Endometrial microvascular endothelial cells (primary cell): ENCODE results near the gene MYOF. TPM values are rescaled to one million over a fixed set of nuclear protein-coding genes. Genes with fewer than 3 reads are reported as not detected.
"Not testable (repeated sequence)": the region's sequence is repeated elsewhere in the genome, so short reads cannot be mapped to it uniquely, and the experiment has no call there.

Experiments
- in situ Hi-C: cut with HindIII; loops from 2 replicates; pipeline ENCODE4 v1.10.0; 2017; ENCODE audit warnings: low sequenced_read_pairs, low pct_unique_long_range_greater_than_20kb; ENCODE audit errors: inconsistent ontology term
- total RNA-seq: library from RNA; depleted of rRNA; stranded (reverse); fragments of >200 nt; gene quantifications from one replicate; pipeline ENCODE4 v1.2.3, GENCODE V29; 2015; ENCODE audit errors: inconsistent ontology term

MYOF gene
- total RNA-seq, 1 donor from 2014 or later, result 250 TPM

- in situ Hi-C loops, result no loop called here
Observed at GRCh38 chr10:93461109-93461806, 20.9 kb downstream of the MYOF start.

GRCh38 chr10:93459466-93459865, 22.7 kb downstream of the MYOF start:
- in situ Hi-C loops, result no loop called here

DNA sequence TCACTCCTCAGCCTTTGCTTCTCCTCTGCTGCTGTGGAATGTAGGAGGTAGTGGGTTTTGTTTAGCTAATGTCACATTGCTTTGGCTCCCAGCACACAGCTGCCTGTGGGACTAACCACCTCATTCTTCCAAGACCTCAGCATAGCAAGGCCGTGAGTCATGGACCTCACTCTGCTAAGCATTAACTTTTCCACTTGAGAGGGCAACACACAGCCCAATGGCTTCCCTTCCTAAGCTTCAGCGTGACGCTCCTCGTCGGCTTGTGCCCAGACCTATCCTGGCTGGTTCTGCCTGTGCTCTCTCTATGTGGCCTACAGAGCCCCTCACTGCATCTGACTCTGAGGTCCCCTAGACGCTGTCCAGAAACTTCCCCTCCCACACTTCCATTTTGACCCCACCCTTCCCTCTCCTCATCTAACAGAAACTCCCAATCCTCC, 23.3 kb downstream of the MYOF start:
- in situ Hi-C loops, result no loop called here

- in situ Hi-C loops, result no loop called here
Observed at GRCh38 chr10:93457511-93457910, 24.6 kb downstream of the MYOF start.

DNA sequence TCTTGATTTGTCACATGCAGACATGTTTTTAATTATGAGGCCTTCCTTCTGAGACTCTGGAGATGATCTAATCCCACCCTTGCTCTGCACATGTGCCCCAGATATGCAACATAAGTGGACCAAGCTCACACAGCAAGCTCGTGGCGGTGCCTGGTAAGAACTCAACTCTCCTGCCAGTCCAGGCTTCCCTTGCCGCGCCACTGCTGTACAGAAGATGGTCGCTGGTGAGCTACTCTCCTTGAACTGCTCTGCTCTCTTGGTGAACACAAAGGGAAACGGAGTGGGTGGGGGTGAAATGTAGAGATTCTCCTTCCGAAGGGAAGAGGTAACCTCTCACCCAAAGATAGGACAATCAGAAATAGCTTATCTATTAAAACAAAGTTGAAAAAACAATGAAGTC, 25.7 kb downstream of the MYOF start:
- in situ Hi-C loops, result no loop called here

- in situ Hi-C loops, result no loop called here
Observed at GRCh38 chr10:93454736-93455135, 27.4 kb downstream of the MYOF start.

DNA sequence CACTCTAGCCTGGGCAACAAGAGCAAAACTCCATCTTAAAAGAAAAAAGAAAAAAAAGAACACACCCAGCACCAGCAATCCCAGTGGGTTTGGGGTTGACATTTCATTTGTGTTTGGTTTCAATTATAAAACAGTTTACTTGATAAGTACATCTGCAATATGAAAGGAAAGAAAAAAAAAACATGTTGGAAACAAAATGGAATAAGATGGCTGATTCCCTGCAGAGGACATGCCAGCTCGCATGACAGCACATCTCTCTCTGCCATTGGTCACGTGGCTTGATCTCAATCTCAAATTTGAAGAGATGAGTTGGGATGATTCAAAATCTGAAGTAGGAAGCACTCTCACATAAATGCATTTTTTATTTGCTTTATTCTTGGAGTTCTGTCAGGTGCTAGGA, 28.0 kb downstream of the MYOF start:
- in situ Hi-C loops, result no loop called here

GRCh38 chr10:93452143-93452542, 30.0 kb downstream of the MYOF start:
- in situ Hi-C loops, result no loop called here

DNA sequence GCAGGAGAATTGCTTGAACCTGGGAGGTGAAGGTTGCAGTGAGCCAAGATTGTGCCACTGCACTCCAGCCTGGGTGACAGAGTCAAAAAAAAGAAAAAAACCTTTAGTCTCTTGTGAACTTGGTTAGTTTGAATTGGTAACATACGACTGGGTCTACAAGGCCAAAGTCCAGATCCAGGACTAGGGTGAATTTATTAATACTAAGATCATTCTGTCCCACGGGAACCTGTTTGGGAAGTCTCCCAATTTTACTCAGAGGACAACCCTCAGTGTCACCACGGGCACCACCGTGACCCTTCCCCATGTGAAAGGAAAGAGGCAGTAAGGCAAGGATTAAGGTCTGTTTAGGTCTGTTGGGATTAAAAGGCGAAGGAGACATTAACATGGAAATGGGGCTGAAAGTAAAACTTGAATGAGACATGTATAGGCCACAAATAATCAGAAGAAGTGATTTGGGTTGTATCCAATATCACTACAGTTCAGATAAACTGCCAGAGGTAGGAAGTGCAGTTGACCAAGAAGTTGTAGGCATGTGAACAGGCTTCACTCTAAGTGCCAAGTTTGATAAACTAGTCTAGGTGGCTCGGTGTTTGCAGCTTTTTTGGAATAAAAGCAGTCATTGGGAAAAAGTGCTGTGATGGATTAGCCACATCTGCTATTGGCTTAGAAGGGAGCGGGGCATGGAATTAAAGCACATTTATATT, 30.7 kb downstream of the MYOF start:
- in situ Hi-C loops, result no loop called here

GRCh38 chr10:93447970-93448369, 34.2 kb downstream of the MYOF start:
- in situ Hi-C loops, result no loop called here

GRCh38 chr10:93447019-93447418, 35.1 kb downstream of the MYOF start:
- in situ Hi-C loops, result no loop called here

- in situ Hi-C loops, result no loop called here
Observed at GRCh38 chr10:93445978-93446720, 36.0 kb downstream of the MYOF start.

DNA sequence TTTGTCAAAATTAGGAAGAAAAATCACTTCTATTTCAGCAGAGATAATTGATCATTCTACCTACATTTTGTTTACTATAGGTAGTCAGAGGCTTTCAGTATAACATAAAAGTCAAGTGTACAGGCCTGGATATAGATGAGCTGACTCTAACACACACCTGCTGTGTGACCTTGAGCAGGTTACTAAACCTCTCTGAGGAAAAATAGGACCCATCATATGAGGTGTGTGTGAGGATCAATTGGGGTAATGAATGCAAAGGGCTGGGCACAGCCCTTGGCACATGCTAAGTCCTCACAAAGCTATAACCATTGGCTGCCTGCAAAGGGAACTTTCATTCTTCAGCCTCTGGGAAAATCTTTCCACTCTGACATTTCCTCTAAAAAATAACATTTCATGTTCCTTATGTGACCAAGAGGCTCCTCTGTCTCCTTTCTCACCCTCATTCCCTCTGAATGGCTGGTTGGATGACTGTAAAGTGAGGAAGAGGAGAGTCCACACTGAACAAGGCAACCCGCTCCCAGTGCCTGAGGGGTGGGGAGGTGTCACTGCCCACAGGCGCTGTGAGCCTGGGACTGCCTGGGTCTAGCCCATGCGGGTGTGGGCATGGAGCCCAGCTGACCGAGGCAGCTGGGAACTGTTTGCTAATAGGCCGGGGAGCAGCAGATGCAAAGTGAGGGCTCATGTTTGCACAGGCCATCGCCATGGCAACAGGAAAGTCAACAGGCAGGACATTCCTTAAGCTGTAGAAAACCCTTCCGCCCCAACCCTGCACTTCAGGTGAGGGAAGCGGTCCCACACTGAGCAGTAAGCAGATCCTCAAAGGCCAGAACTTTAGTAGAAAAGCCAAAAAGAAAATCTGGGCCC, 36.8 kb downstream of the MYOF start:
- in situ Hi-C loops, result no loop called here

DNA sequence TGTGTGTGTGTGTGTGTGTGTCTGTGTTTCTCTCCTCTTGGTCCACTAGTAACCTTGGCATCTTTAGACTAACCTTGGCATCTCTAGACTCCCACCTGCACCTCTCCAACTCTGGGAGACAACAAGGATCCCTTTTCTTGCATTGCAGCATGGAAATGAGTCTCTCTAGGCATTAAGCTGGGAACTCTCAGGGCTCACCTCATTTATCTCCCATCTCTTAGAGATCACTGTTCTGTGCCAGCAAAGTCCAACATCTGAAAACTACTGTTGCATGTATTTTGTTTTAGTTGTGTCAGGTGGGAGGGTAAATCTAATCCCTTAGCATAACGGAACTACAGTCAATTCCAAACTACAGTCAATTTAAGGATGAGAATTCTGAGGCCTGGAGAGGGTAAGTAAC, 38.7 kb downstream of the MYOF start:
- in situ Hi-C loops, result no loop called here

GRCh38 chr10:93442721-93443120, 39.4 kb downstream of the MYOF start:
- in situ Hi-C loops, result not testable (repeated sequence)

DNA sequence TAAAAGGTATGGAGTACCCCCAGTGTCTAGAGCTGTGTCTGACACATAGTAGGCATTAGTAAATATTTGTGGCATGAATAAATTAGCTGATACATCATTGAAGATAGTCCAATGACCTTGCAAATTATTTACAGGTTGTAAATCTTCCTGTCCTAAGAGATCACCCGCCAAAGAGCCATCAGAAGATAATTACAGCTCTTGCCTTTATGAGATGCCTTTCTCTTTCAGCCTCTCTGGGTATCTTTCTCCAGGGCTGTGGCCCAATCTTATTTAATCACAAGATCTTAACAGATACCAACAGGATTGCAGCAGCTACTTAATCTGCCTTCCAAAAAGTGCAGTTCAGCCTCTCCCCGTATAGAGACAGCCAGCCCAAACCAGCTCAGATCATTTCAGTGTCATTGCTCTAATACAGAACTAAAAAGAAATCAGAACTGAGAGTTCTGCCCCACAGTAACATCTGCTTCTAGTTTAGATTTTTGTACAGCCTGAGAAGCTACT, 41.5 kb downstream of the MYOF start:
- in situ Hi-C loops, result no loop called here

DNA sequence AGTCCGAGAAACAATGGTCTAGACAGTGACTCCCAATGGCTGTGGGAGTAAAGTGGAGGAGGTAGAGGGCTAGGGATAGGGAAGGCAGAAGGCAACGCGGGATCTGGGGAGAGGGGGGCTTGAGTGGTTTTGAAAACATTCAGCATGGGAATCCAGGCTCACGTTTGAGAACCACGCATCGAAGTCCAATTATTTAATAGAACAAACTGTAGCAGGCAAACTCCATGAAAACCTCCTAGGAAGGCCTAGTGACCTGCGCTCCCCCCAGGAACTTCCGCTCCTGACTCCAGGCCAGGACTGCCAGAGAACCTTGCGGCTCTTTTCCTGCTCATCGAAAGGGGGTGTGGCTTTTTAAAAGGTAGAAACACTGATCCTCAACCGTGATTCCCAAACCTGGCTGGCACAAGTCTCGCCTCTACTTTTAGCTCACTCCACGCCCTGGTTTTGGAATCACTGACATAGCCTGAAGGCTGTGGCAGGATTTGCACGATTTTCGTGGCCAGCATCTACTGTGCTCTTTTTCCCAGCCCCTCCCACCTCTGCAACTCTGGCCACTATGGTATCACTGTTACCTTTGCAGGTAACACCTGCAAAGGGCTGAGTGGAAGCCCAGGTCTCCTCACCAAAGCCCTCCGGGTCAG, 43.4 kb downstream of the MYOF start:
- in situ Hi-C loops, result no loop called here

GRCh38 chr10:93437946-93438612, 44.1 kb downstream of the MYOF start:
- in situ Hi-C loops, result no loop called here
